ENCODE measurements around the gene GALNS. TPM values are rescaled to one million over a fixed set of nuclear protein-coding genes. Genes with fewer than 3 reads are reported as not detected.

The GALNS gene
- total and polyA plus RNA-seq, 2 of the 13 experiments (the other 11 are each of a cell fraction or from before 2014, with no cell fraction given): 9.2 to 9.8 TPM

- TF ChIP-seq E2F2 (CRISPR knock-in tag; IDR thresholded peaks at IDR 0.05; ENCODE audit: borderline replicate concordance) (0 out of 2 replicates have a peak, but pooled peaks have one; percentile 59), ZNF740 (CRISPR knock-in tag; IDR thresholded peaks at IDR 0.05) (0 out of 2 replicates have a peak, but pooled peaks have one; percentile 27), CEBPG (CRISPR knock-in tag; IDR thresholded peaks at IDR 0.05) (no peak), ZNF597 (CRISPR knock-in tag; IDR thresholded peaks at IDR 0.05) (no peak), HNF1A (IDR thresholded peaks at IDR 0.05; ENCODE audit: low read depth) (no peak), HNF1A (CRISPR knock-in tag; IDR thresholded peaks at IDR 0.05; ENCODE audit: borderline replicate concordance) (peak; percentile 53; the same call in 1 of the 2 replicates), ZBTB46 (CRISPR knock-in tag; IDR thresholded peaks at IDR 0.05; ENCODE audit: borderline replicate concordance) (0 out of 2 replicates have a peak, but pooled peaks have one; percentile 76), MTF2 (CRISPR knock-in tag; IDR thresholded peaks at IDR 0.05; ENCODE audit: borderline replicate concordance) (peak; percentile 47; the same call in 1 of the 2 replicates), TSC22D2 (CRISPR knock-in tag; IDR thresholded peaks at IDR 0.05; ENCODE audit: borderline replicate concordance) (peak; percentile 58; the same call in 1 of the 2 replicates), ZNF883 (CRISPR knock-in tag; IDR thresholded peaks at IDR 0.05; ENCODE audit: not compliant biosample characterization) (peak; percentile 89), NFKB2 (CRISPR knock-in tag; IDR thresholded peaks at IDR 0.05; ENCODE audit: borderline replicate concordance) (peak; percentile 83), ADNP (CRISPR knock-in tag; IDR thresholded peaks at IDR 0.05) (no peak), ZNF891 (CRISPR knock-in tag; IDR thresholded peaks at IDR 0.05) (no peak; the same call in 1 of the 2 replicates), REST (IDR thresholded peaks at IDR 0.05; ENCODE audit: borderline replicate concordance in 1 of 2, low read depth in 1 of 2, low read length in 2 of 2) (no peak)
These were observed at the start of gene GALNS, which contains the start of gene TRAPPC2L (continued) for GRCh38 chr16:88856828-88857727.
